Coronary artery (tissue), 2 donors: ENCODE results near the gene ALKBH1.
"Not testable (repeated sequence)": the region's sequence is repeated elsewhere in the genome, so short reads cannot be mapped to it uniquely, and the experiment has no call there.

Experiments
- DNase-seq: peaks from one replicate; pipeline ENCODE4 v3.0.0-alpha.2; 2017; ENCODE audit warnings: low spot score
- H3K27ac ChIP-seq, 2 donors: fragments of 200-600 bp; sonication (generic); one replicate each; pipeline ENCODE4 v1.5.1; 2016 to 2019
- H3K4me3 ChIP-seq: fragments of 200-600 bp; sonication (generic); 2 replicates; pipeline ENCODE4 v1.5.1; 2016; ENCODE audit warnings: mild to moderate bottlenecking, moderate library complexity
- TF ChIP-seq, protein P1 (sequence below): fragments of 200-600 bp; sonication (generic); IDR thresholded peaks from one replicate; pipeline ENCODE4 v1.5.1; 2019; ENCODE audit warnings: antibody characterized with exemption

Gene ALKBH1, protein sequence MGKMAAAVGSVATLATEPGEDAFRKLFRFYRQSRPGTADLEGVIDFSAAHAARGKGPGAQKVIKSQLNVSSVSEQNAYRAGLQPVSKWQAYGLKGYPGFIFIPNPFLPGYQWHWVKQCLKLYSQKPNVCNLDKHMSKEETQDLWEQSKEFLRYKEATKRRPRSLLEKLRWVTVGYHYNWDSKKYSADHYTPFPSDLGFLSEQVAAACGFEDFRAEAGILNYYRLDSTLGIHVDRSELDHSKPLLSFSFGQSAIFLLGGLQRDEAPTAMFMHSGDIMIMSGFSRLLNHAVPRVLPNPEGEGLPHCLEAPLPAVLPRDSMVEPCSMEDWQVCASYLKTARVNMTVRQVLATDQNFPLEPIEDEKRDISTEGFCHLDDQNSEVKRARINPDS

DNA sequence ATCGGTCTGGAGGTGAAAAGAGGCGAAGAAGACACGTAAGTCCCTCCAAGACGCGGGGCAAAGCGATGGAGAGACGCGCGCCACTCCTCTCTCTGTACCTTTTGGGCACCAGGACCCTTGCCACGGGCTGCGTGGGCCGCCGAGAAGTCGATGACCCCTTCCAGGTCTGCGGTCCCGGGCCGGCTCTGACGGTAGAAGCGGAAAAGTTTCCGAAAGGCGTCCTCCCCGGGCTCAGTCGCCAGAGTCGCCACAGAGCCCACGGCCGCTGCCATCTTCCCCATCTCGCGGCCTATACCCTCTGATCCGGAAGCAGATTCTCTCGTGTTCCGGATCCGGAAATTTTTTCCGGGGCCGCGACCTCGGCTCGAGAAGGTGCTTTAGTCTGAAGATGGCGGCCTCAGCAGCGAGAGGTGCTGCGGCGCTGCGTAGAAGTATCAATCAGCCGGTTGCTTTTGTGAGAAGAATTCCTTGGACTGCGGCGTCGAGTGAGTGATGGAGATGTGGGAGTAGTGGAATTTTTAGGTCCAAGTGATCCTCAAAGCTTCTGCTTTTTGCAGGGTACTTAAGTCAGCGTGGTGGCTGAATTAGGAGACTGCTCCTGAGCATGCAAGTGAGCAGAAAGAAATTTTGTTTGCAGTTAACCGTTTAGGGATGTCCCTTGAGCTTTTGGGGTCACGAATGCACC, at the start of gene ALKBH1, which contains the start of gene SLIRP:
ALKBH1 (minus strand) TSS at position 300 of the 685 bp plus-strand sequence; CDS start at position 281, 19 bp downstream.
SLIRP (plus strand) TSS at position 380 of the 685 bp plus-strand sequence; CDS start at position 389, 9 bp downstream.
- peak within 1 kb of the TSS; percentile 61 to 84 for H3K27ac ChIP-seq
- peak; percentile 86 for DNase-seq
- H3K4me3 ChIP-seq, result peak within 1 kb of the TSS; percentile 100
- TF ChIP-seq, protein P1, sequence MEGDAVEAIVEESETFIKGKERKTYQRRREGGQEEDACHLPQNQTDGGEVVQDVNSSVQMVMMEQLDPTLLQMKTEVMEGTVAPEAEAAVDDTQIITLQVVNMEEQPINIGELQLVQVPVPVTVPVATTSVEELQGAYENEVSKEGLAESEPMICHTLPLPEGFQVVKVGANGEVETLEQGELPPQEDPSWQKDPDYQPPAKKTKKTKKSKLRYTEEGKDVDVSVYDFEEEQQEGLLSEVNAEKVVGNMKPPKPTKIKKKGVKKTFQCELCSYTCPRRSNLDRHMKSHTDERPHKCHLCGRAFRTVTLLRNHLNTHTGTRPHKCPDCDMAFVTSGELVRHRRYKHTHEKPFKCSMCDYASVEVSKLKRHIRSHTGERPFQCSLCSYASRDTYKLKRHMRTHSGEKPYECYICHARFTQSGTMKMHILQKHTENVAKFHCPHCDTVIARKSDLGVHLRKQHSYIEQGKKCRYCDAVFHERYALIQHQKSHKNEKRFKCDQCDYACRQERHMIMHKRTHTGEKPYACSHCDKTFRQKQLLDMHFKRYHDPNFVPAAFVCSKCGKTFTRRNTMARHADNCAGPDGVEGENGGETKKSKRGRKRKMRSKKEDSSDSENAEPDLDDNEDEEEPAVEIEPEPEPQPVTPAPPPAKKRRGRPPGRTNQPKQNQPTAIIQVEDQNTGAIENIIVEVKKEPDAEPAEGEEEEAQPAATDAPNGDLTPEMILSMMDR, result no peak

DNA sequence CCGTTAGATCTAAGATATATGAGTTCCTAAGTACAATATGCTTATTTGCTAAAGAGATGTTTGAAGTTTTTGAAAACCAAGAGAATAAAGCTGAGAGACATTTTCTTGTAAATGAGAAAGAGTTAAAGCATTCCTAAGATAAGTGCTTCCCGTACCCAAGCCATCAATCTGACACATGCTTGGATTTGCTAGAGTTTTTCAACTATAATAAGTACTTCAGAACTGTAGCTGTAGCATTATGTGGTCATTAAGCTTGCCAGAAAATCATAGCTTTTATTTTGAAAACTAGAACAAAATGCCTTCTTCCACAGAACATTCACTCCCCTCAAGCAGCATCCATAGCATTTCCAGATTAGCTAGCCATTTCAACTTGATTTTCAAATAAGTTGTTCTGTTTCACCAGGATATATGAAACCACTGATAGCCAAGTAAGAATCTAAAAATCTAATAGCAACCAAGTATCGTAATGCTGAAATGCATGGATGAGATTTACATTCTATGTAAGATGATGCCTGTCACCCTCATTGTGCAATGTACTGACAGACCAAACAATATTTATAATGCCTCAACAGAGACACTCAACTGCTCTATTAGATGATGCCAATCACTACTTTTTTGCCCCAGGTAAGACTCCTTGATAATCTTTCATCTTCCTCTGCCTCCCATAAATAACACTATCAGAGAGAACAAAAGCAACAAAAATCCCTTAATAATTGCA, 45.1 kb upstream of the ALKBH1 start:
- no peak for DNase-seq
- H3K27ac ChIP-seq, result no peak overlapping the region
- TF ChIP-seq, protein P1, result no peak
- no peak overlapping the region for H3K4me3 ChIP-seq

DNA sequence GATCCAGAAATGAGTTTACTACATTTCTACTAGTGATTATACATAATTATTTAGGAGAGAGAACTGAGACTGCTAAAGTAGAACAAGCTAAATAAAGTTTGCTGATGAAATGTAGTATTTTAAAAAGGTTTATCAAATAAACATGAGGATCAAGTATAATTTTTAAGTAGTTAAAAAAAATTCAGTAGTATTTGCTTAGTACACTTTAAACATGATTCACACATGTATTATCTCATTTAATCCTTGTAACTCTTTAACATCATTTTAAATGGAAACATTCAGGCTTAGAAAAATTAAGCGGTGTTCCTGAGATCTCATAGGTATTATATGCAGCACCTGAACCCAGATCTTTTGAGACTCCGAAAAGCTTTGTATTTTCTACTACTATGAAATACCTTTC, 44.4 kb upstream of the ALKBH1 start:
- TF ChIP-seq, protein P1, result no peak
- no peak for DNase-seq
- Histone ChIP-seq H3K27ac (no peak overlapping the region), H3K4me3 (no peak overlapping the region)

DNA sequence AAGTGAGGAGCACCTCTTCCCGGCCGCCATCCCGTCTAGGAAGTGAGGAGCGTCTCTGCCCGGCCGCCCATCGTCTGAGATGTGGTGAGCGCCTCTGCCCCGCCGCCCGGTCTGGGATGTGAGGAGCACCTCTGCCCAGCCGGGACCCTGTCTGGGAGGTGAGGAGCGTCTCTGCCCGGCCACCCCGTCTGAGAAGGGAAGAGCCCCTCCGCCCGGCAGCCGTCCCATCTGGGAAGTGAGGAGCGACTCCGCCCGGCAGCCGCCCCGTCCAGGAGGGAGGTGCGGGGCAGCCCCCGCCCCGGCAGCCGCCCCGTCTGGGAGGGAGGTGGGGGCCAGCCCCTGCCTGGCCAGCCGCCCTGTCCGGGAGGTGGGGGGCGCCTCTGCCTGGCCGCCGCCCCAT, 39.6 kb upstream of the ALKBH1 start:
- not testable (repeated sequence) for H3K27ac ChIP-seq, DNase-seq, H3K4me3 ChIP-seq

DNA sequence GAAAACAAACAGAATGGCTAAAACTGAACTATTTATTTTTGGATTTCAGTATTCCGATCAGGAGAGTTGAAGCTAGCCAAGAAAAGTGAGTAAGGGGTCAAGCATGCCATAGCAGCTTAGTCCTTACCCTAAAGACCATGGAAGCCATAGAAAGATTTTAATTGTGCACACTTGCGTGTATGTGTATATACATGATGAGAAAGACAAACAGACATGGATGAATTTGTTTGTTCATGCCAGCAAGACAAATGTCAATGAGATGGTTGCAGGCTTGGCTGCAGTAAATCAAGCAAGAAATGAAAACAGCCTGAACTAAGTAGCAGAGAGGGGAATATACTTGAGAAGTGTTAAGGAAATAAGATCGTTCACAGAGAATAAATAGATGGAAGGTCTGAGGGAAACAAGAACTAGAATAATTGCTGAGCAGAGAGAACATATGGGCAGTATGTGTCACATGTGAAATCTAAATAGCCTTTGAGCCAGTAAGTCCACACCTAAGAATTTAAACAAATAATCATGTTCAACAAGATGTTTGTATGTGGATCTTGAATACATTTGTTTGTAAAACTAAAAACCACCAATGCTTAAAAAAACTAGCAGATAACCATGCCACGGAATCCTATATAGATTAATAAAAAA, 38.4 kb upstream of the ALKBH1 start:
- H3K4me3 ChIP-seq, result no peak overlapping the region
- no peak overlapping the region for H3K27ac ChIP-seq
- no peak for DNase-seq
- TF ChIP-seq, protein P1, result no peak

DNA sequence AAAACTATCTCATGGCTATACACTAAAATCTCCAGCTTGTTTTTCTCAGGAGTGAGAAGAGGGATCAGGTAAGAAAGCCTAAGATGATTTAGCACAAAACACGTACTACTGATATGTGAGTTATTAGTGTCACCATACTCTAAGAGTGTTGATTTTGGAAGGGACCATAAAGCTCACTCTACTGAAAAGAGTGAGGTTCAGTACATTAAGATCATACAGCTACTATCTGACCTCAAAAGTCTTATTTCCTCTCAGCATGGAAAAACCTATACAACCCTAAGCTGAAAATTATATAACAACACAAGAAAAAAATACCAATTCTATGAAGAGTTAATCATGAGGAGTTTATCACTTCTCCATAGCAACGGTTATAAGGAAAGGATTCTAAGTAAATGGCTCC, 33.6 kb upstream of the ALKBH1 start:
- Histone ChIP-seq H3K4me3 (no peak overlapping the region), H3K27ac (no peak overlapping the region)
- DNase-seq, result no peak
- TF ChIP-seq, protein P1, result no peak
